GM12891 (cell line): ENCODE data around the gene CA12.
"Not testable (repeated sequence)": the region's sequence is repeated elsewhere in the genome, so short reads cannot be mapped to it uniquely, and the experiment has no call there.

Experiments used
- POLR2A ChIP-seq: IDR thresholded peaks from 2 replicates; pipeline ENCODE4 v1.6.1; 2011; ENCODE audit warnings: low read depth, low read length, control low read depth
- TAF1 ChIP-seq: IDR thresholded peaks from 2 replicates; pipeline ENCODE4 v1.6.1; 2011; ENCODE audit warnings: low read depth, low read length, control low read depth

DNA sequence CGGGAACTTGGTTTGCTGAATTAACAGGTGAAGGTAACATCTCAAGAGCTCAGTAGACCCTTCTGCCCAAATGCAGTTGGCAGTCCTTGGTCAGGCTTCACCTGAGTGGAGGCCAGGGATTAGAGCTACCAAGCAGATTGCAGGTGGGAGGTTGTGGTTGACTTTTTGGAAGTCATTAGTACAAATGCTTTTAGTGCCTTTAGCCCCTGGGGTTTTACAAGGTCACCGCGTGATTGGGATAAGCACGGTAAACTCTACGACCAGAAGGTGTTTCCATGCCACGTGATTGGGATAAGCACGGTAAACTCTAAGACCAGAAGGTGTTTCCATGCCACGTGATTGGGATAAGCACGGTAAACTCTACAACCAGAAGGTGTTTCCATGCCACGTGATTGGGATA is 61.2 kb downstream of the CA12 start:
- not testable (repeated sequence) for TF ChIP-seq POLR2A, TAF1
